K562 (cell line): ENCODE measurements around the gene USPL1. TPM values are rescaled to one million over a fixed set of nuclear protein-coding genes. Genes with fewer than 3 reads are reported as not detected.

Source experiments
- ATAC-seq: fragments of 200-7000 bp; cut with Tn5 transposase; 3 replicates; pipeline ENCODE4 v1.9.1; 2020; ENCODE audit warnings: moderate library complexity
- BruUV-seq: library from RNA; stranded (reverse); fragments of 400-500 nt; replicated peaks from 2 replicates; lab custom pipeline; 2021; lab: Mats Ljungman, UMichigan
- CTCF ChIA-PET: fragments of 300-600 bp; formaldehyde crosslinking; extraction: SDS; loops from one replicate; lab custom pipeline; 2021; ENCODE audit warnings: low intra/inter-chr PET ratio; lab: Yijun Ruan, JAX
- POLR2A ChIA-PET: fragments of 300-600, 350-650 bp; sonication (Branson Sonifier 250); formaldehyde crosslinking; extraction: SDS; loops from one replicate; lab custom pipeline; 2021; ENCODE audit warnings: antibody characterized with exemption, inconsistent platforms; lab: Yijun Ruan, JAX
- DNase-seq, 4 experiments: peaks; one replicate each; pipeline versions ENCODE4 v3.0.0 to v3.0.0-alpha.2; 2011 to 2018; ENCODE audit warnings: low spot score in 3 of 4, mixed read lengths in 3 of 4; ENCODE audit errors: extremely low read depth in 1 of 4
- FAIRE-seq: peaks from 2 replicates; lab custom pipeline; 2011; peaks lifted over from hg19 to GRCh38; lab: Jason Lieb, UNC
- H2AFZ ChIP-seq: 2 replicates; pipeline ENCODE4 v1.6.0; 2011; ENCODE audit warnings: low read depth, low read length, control low read depth, inconsistent platforms
- H3K27ac ChIP-seq: fragments of 200-600 bp; 3 replicates; pipeline ENCODE4 v1.8.0; 2011; ENCODE audit warnings: low read depth, mild to moderate bottlenecking, control low read depth, inconsistent platforms, low read length, moderate library complexity, mixed read lengths; ENCODE audit errors: extremely low read depth
- H3K27me3 ChIP-seq, 2 experiments: fragments of 300-600 bp in 1 of 2; 2 replicates in 1 of 2; 3 replicates in 1 of 2; pipeline versions ENCODE4 v1.6.0 to v1.8.0; 2011; ENCODE audit warnings: inconsistent platforms in 2 of 2, low read length in 2 of 2, mild to moderate bottlenecking in 1 of 2, mixed read lengths in 1 of 2, moderate library complexity in 1 of 2; ENCODE audit not compliant: control insufficient read depth in 2 of 2, insufficient read depth in 2 of 2
- H3K36me3 ChIP-seq: fragments of 300-600 bp; 3 replicates; pipeline ENCODE4 v1.8.0; 2011; ENCODE audit warnings: mild to moderate bottlenecking, low read length, inconsistent platforms; ENCODE audit not compliant: control insufficient read depth, insufficient read depth
- H3K4me1 ChIP-seq, 2 experiments: fragments of 200-600 bp in 1 of 2; replicated peaks in 1 of 2; 2 replicates in 1 of 2; 3 replicates in 1 of 2; pipeline versions ENCODE4 v1.5.1 to v1.8.0; 2011; ENCODE audit warnings: inconsistent platforms in 2 of 2, low read length in 2 of 2, mild to moderate bottlenecking in 1 of 2, mixed read lengths in 1 of 2, moderate library complexity in 1 of 2; ENCODE audit not compliant: control insufficient read depth in 2 of 2, insufficient read depth in 2 of 2
- H3K4me2 ChIP-seq: 2 replicates; pipeline ENCODE4 v1.6.1; 2011; ENCODE audit warnings: low read length, control low read depth, inconsistent platforms, mixed read lengths; ENCODE audit not compliant: insufficient read depth
- H3K4me3 ChIP-seq: fragments of 200-600 bp; sonication (generic), shearing (Covaris generic); 2 replicates; pipeline ENCODE4 v1.5.1; 2016; ENCODE audit warnings: control low read depth, inconsistent platforms
- H3K79me2 ChIP-seq: fragments of 200-600 bp; 3 replicates; pipeline ENCODE4 v1.8.0; 2011; ENCODE audit warnings: low read length, inconsistent platforms; ENCODE audit not compliant: control insufficient read depth, insufficient read depth
- H3K9ac ChIP-seq, 2 experiments: 2 replicates each; pipeline versions ENCODE4 v1.6.0 to v1.6.1; 2011; ENCODE audit warnings: low read depth in 2 of 2, low read length in 2 of 2, control low read depth in 1 of 2, inconsistent platforms in 1 of 2, mild to moderate bottlenecking in 1 of 2, mixed read lengths in 1 of 2; ENCODE audit not compliant: insufficient read depth in 1 of 2
- H3K9me1 ChIP-seq: one replicate; pipeline ENCODE4 v1.6.0; 2011; ENCODE audit warnings: inconsistent platforms, mild to moderate bottlenecking, low read length, moderate library complexity; ENCODE audit not compliant: control insufficient read depth, insufficient read depth
- H3K9me3 ChIP-seq: replicated peaks from 2 replicates; pipeline ENCODE4 v1.5.1; 2011; ENCODE audit warnings: low read depth, low read length, inconsistent platforms; ENCODE audit not compliant: control insufficient read depth, insufficient read depth
- H4K20me1 ChIP-seq: replicated peaks from 2 replicates; pipeline ENCODE4 v1.6.1; 2011; ENCODE audit warnings: low read length, inconsistent platforms, mixed read lengths; ENCODE audit not compliant: control insufficient read depth, insufficient read depth
- ARID2 ChIP-seq: fragments of 450-650 bp; IDR thresholded peaks from 2 replicates; pipeline ENCODE4 v1.6.1; 2017; ENCODE audit warnings: antibody characterized with exemption, mild to moderate bottlenecking
- CAMTA2 ChIP-seq: fragments of 250-450 bp; sonication (Bioruptor Pico); conservative IDR thresholded peaks from 2 replicates; pipeline ENCODE4 v1.5.1; 2022
- ELF2 ChIP-seq: fragments of 250-450 bp; sonication (Bioruptor Pico); IDR thresholded peaks from 2 replicates; pipeline ENCODE4 v1.5.0; 2021; ENCODE audit warnings: mild to moderate bottlenecking
- MAFF ChIP-seq: IDR thresholded peaks from 2 replicates; pipeline ENCODE4 v1.6.1; 2012; ENCODE audit warnings: low read length, improper control_type of control experiment
- MEIS2 ChIP-seq: fragments of 450-650 bp; IDR thresholded peaks from 2 replicates; pipeline ENCODE4 v1.6.1; 2014; ENCODE audit warnings: mild to moderate bottlenecking; ENCODE audit not compliant: partially characterized antibody
- NR1H2 ChIP-seq: sonication (generic); formaldehyde crosslinking; IDR thresholded peaks from 2 replicates; pipeline ENCODE4 v1.4.0; 2020; ENCODE audit warnings: mild to moderate bottlenecking, missing genetic modification reagents
- PHB ChIP-seq: fragments of 250-450 bp; sonication (Bioruptor Pico); IDR thresholded peaks from 2 replicates; pipeline ENCODE4 v1.5.0; 2021
- RBBP5 ChIP-seq: fragments of 200-600 bp; sonication (generic); IDR thresholded peaks from 2 replicates; pipeline ENCODE4 v1.6.1; 2012; ENCODE audit warnings: borderline replicate concordance, mild to moderate bottlenecking, low read length, control low read depth, inconsistent platforms; ENCODE audit not compliant: insufficient read depth, poor library complexity, severe bottlenecking
- SAFB2 ChIP-seq: fragments of 200-400 bp; formaldehyde crosslinking; IDR thresholded peaks from 2 replicates; pipeline ENCODE4 v1.6.1; 2018; ENCODE audit warnings: borderline replicate concordance, low read length, low read depth, moderate library complexity; ENCODE audit not compliant: severe bottlenecking
- SIN3B ChIP-seq: fragments of 450-650 bp; IDR thresholded peaks from 2 replicates; pipeline ENCODE4 v1.6.1; 2017; ENCODE audit warnings: low read depth, mild to moderate bottlenecking, moderate library complexity
- SRSF3 ChIP-seq: fragments of 200-400 bp; formaldehyde crosslinking; IDR thresholded peaks from 2 replicates; pipeline ENCODE4 v1.6.1; 2016; ENCODE audit warnings: mild to moderate bottlenecking, low read length, moderate library complexity; ENCODE audit not compliant: insufficient read depth
- TCF15 ChIP-seq: fragments of 250-450 bp; sonication (Bioruptor Pico); IDR thresholded peaks from 2 replicates; pipeline ENCODE4 v1.8.0; 2022; ENCODE audit warnings: moderate library complexity, mild to moderate bottlenecking, inconsistent platforms
- ZNF140 ChIP-seq: fragments of 250-450 bp; sonication (Bioruptor Pico); IDR thresholded peaks from 2 replicates; pipeline ENCODE4 v1.8.0; 2021; ENCODE audit warnings: moderate library complexity, mild to moderate bottlenecking, inconsistent platforms
- ZNF347 ChIP-seq: fragments of 450-650 bp; formaldehyde crosslinking; IDR thresholded peaks from 2 replicates; pipeline ENCODE4 v1.4.0; 2020; ENCODE audit warnings: low read depth, mild to moderate bottlenecking, moderate library complexity
- WGBS: fragments of 100-300 bp; shearing (Covaris generic); methylation state at CpG from one replicate; pipeline ENCODE4 v1.1.6; 2016; ENCODE audit warnings: low coverage, mixed read lengths; ENCODE audit not compliant: insufficient coverage; ENCODE audit errors: missing lambda C conversion rate; 5-methylcytosine and 5-hydroxymethylcytosine counted together
- in situ Hi-C: fragments of 300-500 bp; cut with MboI; formaldehyde crosslinking; loops from 4 replicates; pipeline ENCODE4 v1.15.0; 2018; ENCODE audit warnings: inconsistent platforms, mixed read lengths
- intact Hi-C: fragments of 100-400 bp; cut with micrococcal nuclease; formaldehyde crosslinking; loops from 2 replicates; pipeline ENCODE4 v1.14.2; 2022
- polyA plus RNA-seq, 8 experiments: library from polyadenylated mRNA; depleted of rRNA in 4 of 8; stranded (reverse) in 5 of 8; unstranded in 3 of 8; fragments of >200 nt; fragmentation: Nextera tagmentation in 2 of 8; fragmentation: Illumina TruSeq in 1 of 8; extraction: Ambion mirVana in 2 of 8; extraction: Trizol in 1 of 8; gene quantifications; 2 replicates each; pipeline versions ENCODE4 v1.2.1 to v1.2.3, GENCODE V29; 2011 to 2014; ENCODE audit warnings: inconsistent platforms in 1 of 8, missing spikeins in 1 of 8
- total RNA-seq, 7 experiments: library from RNA; depleted of rRNA in 6 of 7; stranded (reverse); fragments of >200 nt in 6 of 7; fragmentation: Illumina TruSeq in 2 of 7; extraction: Trizol in 2 of 7; gene quantifications; 2 replicates each; pipeline versions ENCODE4 v1.2.1 to v1.2.3, GENCODE V29; 2011 to 2021; ENCODE audit warnings: low replicate concordance in 1 of 7
- TF ChIP-seq, protein P1 (sequence below): sonication (generic); formaldehyde crosslinking; IDR thresholded peaks from 2 replicates; pipeline ENCODE4 v1.8.1; 2023; ENCODE audit warnings: mild to moderate bottlenecking, missing genetic modification reagents

Gene USPL1
- total and polyA plus RNA-seq, 9 of the 15 experiments (the other 6 are each of a cell fraction or from before 2014, with no cell fraction given): 5.5 to 18.0 (median 12.0) TPM

- POLR2A ChIA-PET: interaction anchor here (0.6 to 1.3 kb wide), 2 partner anchors 9 to 17 kb away, joined by 3 read pairs; no protein-coding TSS in a partner anchor
- Histone ChIP-seq H3K4me2 (no peak overlapping the region), H3K27me3 (no peaks in the 10 kb centered on the region), H3K9me3 (no peaks in the 10 kb centered on the region), H3K79me2 (peaks cover 74% of the 10 kb centered on the region), H3K4me3 (no peak overlapping the region), H3K27ac (no peak overlapping the region), H3K9ac (no peak overlapping the region), H3K9me1 (no peaks in the 10 kb centered on the region), H3K36me3 (peaks cover 77% of the 10 kb centered on the region), H3K4me1 (no peaks in the 10 kb centered on the region; a peak in 1 of 5 replicates), H4K20me1 (0 out of 2 replicates have a peak, but pooled peaks cover 3% of the 10 kb centered on the region), H2AFZ (no peak overlapping the region)
- ATAC-seq (no peak), FAIRE-seq (no peak), DNase-seq (no peak)
- TF ChIP-seq ELF2 (CRISPR knock-in tag): no peak
- no peak for TF ChIP-seq TCF15 (CRISPR knock-in tag)
- no peak for TF ChIP-seq RBBP5
- no peak for TF ChIP-seq CAMTA2 (CRISPR knock-in tag)
- TF ChIP-seq ARID2: no peak
- TF ChIP-seq ZNF140 (CRISPR knock-in tag): no peak
- TF ChIP-seq SIN3B: no peak
- TF ChIP-seq SAFB2: no peak
- TF ChIP-seq NR1H2 (CRISPR knock-in tag): no peak
- no peak for TF ChIP-seq ZNF347 (CRISPR knock-in tag)
- TF ChIP-seq, protein P1, sequence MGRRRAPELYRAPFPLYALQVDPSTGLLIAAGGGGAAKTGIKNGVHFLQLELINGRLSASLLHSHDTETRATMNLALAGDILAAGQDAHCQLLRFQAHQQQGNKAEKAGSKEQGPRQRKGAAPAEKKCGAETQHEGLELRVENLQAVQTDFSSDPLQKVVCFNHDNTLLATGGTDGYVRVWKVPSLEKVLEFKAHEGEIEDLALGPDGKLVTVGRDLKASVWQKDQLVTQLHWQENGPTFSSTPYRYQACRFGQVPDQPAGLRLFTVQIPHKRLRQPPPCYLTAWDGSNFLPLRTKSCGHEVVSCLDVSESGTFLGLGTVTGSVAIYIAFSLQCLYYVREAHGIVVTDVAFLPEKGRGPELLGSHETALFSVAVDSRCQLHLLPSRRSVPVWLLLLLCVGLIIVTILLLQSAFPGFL (CRISPR knock-in tag): no peak
- TF ChIP-seq MAFF: no peak
- no peak for TF ChIP-seq MEIS2
- TF ChIP-seq SRSF3: no peak
- no peak for TF ChIP-seq PHB (CRISPR knock-in tag)
- intact Hi-C loops: no loop called here
- CTCF ChIA-PET: no interaction called here
- in situ Hi-C loops: no loop called here
- WGBS: 91% methylated on average over 3 of the region's 4 CpGs
- BruUV-seq: no TSS peak
Observed at GRCh38 chr13:30633861-30634260, 16.1 kb downstream of the USPL1 start.
